GM21423 (cell line): ENCODE measurements around the gene CNR2.
A peak's percentile ranks its signal among the peaks of the same experiment; 100 is the strongest.
"Not testable (repeated sequence)": the region's sequence is repeated elsewhere in the genome, so short reads cannot be mapped to it uniquely, and the experiment has no call there.

ENCODE experiments used
- ATAC-seq: cut with Tn5 transposase; IDR thresholded peaks from one replicate; pipeline ENCODE4 v1.9.1; 2021; ENCODE audit warnings: mild to moderate bottlenecking, moderate library complexity; ENCODE audit not compliant: unreplicated experiment

Gene CNR2

DNA sequence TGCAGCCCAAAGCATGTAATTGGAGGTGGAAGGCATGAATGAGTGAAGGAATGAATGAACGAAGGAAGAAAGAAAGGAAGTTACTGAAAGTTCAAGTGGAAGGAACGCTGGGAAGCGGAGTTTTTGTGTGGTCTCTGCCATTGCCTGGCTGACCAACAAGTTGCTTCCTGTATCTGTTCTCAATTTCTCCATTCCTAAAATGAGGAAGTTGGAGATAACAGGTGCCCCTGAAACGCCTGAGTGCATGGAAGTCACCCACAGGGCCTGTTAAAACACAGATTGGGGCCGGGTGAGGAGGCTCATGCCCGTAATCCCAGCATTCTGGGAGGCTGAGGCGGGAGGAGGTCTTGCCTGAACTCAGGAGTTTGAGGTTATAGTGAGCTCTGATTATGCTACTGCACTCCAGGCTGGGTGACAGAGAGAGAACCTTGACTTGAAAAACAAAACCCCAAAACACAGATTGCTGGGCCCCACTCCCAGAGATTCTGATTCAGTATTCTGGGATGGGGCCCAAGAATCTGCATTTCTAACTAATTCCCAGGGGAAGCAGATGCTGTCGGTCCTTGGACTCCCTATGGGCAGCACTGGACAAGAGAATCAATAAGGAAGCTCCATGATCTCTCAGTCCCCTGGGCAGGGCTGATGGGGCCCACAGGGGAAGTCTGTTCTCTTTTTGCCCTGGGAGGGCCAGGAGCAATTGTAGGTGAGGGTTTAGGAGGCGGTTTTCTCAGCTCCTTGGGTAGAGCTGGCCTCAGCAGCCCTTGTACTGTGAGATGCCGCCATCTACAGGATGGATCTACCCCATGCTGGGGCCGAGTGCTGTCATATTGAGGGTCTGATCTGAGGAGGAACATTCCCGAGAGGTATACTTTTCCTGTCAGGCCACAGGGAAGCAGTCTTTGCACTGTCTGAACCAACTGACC lies 3.3 kb upstream of the CNR2 start:
- peak; percentile 56 for ATAC-seq

DNA sequence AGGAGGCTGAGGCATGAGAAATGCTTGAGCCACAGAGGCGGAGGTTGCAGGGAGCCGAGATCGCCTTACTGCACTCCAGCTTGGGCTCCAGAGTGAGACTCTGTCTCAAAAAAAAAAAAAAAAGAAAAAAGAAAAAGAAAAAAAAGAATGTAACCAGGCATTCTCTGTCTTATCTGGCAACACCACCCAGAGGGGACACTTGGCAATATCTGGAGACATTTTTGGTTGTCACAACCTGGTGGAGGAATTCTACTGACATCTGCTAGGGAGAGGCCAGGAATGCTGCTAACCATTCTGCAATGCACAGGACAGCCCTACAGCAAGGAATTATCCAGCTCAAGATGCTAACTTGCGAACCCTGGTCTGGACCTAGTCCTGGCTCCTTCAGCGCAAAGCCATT lies 2.3 kb upstream of the CNR2 start:
- ATAC-seq, result no peak

DNA sequence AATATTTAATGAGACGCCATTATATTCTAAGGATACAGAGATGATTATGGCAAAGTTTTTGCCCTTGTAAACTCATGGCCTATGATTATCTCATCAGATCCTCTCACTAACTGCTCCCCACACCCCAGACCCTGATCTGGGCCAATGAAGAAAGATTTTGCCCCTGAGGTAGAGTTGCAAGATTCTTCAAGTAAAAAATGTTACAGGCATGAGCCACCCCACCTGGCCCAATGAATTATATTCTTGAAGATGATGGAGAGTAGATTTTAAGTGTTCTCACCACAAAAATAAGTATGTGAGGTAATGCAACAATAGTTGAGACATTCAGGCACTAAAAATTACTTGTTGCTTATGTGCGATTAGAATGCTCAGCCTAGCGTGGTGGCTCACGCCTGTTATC lies 1.8 kb upstream of the CNR2 start:
- ATAC-seq, result no peak

DNA sequence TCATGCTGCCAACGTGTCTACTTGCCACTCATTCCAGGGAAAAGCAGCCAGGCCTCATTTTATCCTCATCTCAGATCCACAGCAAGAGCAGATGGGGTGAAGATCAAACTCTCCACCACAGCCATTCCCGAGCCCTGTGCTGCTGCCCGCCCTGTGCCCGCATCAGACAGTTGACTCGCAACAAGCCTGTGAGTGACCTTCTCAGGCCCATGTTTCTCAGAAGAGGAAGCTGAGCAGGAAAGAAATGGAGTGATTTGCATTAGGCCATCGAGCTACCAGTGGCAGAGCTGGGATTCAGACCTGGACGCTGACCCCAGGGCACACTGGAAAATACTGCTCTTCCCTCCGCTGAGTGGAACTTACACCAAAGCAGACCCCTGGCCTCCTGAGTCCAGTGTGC lies 1.2 kb downstream of the CNR2 start:
- no peak for ATAC-seq

DNA sequence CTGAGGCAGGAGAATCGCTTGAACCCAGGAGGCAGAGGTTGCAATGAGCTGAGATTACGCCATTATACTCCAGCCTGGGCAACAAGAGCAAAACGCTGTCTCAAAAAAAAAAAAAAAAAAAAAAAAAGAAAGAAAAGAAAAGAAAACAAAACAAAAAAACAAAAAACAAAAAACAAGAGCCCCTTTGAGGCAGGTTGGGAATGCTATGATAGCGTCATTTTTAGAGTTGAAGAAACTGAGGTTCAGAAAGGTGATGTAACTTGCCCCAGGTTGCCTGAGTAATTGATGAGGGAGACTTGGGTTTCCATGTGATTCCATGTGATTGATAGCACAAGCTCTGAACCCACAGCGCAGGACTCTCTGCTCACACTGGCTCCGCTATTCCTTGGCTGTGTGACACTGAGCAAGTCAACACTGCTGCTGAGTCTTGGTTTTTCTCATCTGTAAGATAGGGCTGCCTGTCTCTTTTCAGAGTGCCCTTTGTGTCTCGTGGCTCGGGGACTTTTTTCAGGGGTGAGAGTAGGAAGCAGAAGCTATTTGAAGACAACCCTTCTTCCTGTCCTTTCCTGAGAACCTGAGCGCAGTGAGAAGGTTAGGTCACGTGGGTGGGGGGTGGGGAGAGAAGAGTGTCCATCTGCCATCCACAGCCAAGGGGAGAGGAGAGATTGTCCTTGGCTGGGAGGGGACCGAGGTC lies 2.5 kb downstream of the CNR2 start:
- ATAC-seq, result peak; percentile 17

DNA sequence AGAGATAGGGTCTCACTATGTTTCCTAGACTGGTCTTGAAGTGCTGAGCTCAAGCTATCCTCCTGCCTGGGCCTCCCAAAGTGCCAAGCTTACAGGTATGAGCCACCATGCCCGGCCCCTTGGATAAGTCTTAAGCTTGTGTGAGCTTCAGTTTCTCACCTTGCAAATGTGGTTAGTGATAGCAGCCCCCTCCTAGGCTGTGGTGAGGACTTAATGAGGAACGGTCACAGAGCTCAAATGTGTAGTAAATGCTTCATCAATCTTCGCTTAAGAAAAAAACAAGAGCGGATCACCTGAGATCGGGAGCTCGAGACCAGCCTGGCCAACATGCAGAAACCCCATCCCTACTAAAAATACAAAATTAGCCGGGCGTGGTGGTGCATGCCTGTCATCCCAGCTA lies 3.0 kb downstream of the CNR2 start:
- no peak for ATAC-seq

DNA sequence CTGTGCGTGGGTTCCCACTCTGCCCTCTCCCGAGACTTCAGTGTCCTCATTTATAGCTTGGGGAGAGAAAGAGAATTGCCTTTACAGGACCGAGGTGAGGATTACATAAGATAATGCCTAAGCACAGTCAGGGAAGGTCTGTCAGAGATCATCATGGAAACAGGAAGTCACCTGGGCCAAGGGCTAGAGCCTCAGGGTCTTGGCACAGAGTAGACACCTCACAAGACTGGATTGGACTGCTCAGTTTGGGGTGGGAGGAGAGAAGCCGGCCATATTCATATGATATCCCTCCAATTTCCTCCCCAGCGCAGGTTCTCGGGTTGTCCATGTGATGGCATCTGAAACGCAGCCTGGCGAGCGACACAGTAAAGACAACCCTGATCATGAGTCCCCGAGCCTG lies 3.8 kb downstream of the CNR2 start:
- no peak for ATAC-seq

DNA sequence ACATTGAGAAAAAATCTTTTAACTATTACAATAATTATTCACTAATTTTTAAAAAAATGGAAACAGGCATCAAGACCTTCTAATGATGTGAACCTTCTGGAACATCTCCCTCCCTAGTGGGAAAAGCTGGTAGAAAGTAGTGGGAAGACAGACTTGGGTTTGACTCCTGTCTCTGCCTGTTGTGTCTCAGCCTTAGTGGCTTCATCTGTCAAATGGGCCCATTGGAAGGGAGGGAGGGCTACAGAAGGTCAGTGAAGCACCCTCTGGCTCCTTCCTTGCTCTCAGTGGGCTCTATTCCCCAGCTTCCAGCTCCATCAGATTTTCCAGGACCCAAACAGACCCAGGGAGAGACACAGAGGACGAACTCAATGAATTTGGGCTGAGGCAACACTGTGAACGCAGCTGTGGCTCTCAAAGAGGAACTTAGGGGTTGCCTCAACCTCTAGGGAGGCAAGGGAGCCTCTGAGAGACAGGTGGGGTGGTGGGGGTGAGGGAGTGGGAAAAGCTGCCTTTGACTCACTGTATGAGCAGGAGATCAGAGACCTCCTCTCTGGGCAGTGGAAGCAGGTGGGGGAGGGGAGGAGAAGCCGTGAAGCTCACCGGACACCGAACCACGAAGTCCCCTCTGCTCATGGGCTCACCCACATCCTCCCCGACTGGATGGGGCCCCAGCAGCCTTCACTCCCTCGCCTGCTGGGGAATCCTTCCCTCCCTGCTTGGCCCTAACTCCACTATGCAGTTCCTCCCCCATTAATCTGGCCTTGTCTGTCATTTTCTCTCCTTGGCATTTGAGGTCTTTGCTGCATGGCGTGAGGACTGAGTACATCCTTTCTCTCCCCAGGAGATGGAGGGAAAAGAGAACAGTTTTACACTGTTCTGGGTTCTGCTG lies 4.5 kb downstream of the CNR2 start:
- peak; percentile 27 for ATAC-seq

DNA sequence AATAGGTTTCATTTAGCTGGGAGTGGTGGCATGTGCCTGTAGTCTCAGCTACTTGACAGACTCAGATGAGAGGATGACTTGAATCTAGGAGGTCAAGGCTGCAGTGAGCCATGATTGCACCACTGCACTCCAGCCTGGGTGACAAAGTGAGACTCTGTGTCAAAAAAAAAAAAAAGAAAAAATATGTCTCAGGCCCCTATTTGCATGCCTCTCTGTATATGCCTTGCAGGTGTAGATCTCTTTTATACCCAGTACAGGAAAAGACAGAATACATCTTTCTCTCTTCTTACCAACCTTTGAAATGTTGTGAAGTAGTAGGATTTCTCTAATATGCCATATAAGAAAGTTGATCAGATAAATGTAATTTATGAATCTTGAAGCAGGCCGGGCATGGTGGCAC lies 6.4 kb downstream of the CNR2 start:
- ATAC-seq, result no peak

DNA sequence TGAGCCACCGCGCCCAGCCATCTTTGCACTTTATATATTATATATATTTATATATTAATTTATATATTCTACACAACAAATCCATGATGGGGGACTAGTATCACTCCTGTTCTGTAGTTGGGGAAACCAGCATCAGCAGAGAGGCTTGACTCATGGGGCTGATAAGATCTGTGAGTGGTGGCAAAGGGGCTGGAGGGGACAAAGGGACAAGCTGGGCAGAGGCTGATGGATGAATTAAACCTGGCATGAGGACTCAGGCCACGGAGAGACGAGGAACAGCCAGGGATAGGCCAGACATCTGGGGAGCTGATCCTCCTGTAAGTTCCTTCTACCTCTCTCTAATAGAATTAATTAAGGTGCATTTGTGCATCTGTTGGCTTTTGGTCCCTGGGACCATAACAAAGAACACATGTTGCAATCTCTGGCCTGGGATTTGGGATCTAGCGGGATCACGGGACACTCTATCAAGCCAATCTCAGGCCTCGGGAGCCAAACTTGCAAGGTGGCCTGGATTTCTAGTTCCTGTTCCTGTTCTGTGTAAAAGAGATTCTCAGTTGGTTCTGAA lies 7.6 kb downstream of the CNR2 start:
- ATAC-seq, result no peak

DNA sequence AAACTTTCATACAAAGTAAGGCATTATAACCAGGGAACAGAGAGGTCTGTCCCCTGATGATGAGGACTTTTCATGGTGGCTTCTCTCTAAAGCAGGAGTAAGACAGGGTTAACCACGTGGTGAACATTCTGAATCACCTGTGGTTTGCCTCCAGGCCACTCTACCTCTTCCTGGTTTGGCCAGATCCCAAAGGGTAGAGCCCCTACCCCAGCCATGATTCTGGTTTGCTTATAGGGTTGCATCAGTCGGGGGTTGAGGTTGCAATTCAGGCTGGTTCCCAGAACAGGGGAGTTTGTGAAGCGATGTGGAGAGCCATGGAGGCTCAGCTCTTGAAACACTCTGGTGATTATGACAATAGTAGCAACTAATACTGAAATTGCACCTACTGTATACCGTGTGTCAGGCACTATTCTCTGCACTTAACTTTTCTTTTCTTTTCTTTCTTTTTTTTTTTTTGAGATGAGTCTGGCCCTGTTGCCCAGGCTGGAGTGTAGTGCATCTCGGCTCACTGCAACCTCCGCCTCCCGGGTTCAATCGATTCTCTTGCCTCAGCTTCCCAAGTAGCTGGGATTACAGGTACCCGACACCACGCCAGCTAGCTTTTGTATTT lies 8.3 kb downstream of the CNR2 start:
- no peak for ATAC-seq

DNA sequence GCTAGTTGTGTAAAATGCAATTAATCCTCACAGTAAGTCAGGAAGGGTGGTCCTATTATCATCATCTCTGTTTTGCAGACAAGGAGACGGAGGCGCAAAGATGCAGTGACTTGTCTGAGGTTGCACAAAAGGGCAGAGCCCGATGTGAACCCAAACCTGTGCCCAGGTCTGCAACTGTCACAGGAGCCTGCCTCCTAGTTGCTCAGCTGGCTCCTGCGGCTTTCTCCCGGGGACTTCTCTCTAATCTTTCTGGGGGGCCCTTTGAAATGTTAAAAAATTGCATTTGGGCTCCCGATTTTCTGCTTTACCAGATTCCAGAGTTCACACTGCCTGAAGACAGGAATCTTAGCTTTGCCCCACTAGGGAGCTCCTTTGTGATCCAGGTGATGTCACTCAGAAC lies 9.4 kb downstream of the CNR2 start:
- ATAC-seq, result no peak

DNA sequence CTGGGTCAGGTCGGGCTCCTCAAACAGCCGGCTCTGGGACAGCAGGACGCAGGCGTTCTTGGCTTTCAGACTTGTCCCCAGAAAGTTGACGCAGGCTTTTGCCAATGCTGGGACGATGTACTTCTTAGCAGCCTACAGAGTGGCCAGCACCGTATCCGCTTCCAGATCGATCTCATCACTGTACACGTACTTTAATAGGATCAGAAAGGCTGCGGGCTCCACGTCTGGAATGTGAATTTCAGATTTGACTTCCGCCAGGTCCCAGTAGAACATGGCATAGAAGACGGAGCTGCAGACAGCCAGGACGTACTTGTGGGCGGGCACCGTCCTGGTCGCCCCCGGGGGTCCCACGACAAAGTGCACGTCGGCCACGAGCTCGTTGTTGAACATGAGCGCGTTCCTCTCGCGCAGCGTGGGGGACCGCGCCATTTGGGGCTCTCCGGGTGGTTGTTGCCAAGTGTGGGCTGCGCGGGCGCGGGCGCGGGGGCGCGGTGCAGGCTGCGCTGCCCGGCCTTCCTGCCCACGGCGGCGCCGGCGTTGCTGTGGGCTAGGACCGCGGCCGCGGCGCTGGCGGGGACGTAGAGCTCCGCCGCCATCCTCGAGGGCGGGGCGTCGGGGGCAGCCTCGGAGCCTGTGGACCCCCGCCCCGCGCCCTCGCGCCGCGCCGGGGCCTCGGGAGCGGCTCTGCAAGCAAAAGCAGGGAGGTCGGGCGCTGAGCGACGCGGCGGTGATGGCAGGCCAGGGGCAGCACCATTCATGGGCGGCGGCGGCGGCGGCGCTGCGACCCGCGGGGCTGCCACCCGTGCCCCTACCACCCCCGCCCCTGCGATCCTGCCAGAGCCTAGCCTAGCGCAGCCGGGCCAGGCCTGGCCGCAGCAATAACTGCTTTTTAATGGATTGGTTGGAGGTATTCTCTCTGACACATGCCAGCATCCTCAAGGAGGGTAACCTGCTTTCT lies 10.6 kb downstream of the CNR2 start:
- ATAC-seq, result no peak

DNA sequence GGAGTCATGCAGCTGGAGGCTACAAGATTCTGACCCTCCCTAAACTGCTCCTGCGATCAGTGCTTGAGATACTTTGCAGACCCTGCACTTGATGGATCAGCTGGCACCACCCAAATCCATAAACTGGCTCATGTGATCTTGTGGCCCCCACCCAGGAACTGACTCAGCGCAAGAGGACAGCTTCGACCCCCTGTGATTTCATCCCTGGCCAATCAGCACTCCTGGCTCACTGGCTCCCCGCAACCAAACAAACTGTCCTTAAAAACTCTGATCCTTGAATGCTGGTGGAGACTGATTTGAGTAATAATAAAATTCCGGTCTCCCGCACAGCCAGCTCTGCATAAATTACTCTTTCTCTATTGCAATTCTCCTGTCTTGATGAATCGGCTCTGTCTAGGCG lies 13.1 kb downstream of the CNR2 start:
- ATAC-seq, result not testable (repeated sequence)

DNA sequence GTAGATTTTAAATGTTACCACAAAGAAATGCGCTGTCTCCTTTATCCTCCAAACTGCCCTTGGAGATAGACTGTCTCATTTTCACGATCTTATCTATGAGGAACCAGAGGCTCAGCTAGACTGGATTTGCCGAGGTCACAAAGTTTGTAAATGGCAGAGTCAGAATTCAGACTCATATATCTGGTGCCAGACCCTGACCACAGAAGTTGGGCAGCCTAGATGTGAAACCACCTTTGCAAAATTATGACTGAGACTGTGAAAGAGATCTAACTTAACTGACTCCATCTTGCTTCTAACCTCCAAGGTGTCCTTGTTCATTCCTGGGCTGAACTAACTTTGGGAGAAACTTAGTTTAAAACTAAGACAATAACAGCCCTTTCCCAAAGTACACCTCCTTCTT lies 14.1 kb downstream of the CNR2 start:
- ATAC-seq, result no peak

DNA sequence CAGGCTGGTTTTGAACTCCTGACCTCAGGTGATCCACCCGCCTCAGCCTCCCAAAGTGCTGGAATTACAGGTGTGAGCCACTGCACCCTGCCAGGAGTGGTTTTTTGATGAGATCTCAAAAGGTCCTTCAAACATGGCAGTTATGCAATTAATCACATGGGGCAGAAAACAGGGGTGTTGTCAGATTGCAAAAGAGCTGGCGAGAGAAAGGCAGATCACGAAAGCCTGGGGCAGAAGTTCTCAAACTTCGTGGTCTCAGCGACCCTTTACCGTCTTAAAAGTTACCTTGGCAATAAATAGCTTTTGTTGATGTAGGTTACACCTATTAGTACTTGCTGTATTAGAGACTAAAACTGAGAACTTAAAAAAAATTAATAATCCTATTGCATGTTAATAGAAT lies 16.1 kb downstream of the CNR2 start:
- ATAC-seq, result no peak

DNA sequence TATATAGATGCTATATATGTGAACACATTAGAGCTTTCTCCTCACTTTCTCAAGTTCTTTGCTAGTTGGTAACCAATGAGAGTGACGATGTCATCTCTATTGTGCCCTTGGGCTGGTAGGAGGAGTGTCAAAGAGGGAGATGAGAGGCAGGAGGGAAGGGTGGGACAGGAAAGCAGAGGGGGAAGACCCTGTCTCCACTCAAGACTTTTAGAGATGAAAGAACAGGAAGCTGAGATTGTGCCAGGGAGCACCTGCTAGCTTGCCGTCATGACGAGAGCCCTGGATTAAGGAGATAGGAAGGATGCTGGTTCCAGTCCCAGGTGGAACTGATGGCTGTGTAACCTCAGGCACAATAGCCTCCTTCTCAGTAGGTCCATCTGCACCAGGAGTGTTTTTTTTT lies 16.7 kb downstream of the CNR2 start:
- no peak for ATAC-seq

DNA sequence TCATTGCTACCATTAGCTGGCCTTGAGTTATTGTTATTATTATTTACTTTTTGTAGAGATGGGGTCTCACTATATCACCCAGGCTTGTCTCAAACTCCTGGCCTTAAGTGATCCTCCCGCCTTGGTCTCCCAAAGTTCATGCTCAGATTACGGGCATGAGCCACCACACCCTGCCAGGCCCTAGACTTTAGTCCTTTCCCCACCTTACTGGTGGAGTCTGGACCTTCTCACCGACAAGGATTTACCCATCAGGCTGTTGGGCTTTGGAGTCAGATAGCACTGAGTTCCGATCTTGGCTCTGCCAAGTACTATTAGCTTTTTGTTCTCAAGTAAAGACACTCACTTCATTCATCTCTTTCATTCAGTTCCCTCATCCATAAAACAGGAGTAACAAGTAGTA lies 17.2 kb downstream of the CNR2 start:
- ATAC-seq, result no peak

DNA sequence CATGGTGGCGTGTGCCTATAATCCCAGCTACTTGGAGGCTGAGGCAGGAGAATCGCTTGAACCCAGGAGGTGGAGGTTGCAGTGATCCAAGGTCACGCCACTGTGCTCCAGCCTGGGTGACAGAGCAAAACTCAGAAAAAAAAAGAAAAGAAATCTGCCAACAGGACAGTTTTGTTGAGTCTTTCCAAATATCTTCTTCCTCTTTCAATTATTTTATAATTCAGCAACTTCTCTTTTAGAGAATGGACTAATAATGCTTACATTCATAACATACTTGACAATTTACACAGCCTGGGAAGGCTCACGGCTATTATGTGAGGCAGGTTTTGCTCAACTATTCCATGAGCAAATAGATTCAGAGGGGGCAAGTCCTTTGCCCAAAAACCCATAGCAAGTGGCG lies 18.1 kb downstream of the CNR2 start:
- ATAC-seq, result no peak

DNA sequence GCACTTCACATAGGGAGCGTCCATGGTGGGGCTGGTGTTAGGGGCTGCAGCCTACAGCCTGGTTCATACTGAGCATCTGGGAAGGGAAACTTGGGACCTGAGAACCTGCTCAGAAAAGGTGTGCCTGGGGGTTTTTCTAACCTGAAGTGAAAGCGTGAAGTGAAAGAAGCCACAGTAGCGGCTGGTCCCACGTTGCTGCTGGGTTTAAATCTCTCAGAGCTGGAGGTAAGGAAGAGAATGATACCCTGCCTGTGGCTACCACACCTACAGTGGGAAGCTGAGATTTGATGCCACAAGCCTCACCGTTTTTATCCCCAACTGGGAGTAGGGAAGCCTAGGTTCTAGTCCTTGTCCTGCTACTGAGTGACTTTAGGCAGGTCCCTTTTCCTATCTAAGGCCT lies 24.1 kb downstream of the CNR2 start:
- ATAC-seq, result no peak
